Vagina (tissue), 2 donors: Measurements from ENCODE around the gene AFAP1. TPM values are rescaled to one million over a fixed set of nuclear protein-coding genes. Genes with fewer than 3 reads are reported as not detected.
"Not testable (repeated sequence)": the region's sequence is repeated elsewhere in the genome, so short reads cannot be mapped to it uniquely, and the experiment has no call there.

Experiments used
- DNase-seq, 2 donors: peaks; one replicate each; pipeline ENCODE4 v3.0.0-alpha.2; 2017; ENCODE audit errors: extremely low spot score in 2 of 2
- H3K27ac ChIP-seq: fragments of 200-600 bp; sonication (generic); one replicate; pipeline ENCODE4 v1.5.1; 2019
- H3K27me3 ChIP-seq: fragments of 200-600 bp; sonication (generic); one replicate; pipeline ENCODE4 v1.5.1; 2019
- H3K36me3 ChIP-seq, 2 donors: fragments of 200-600 bp; sonication (generic); one replicate each; pipeline ENCODE4 v1.5.1; 2017 to 2019
- H3K4me1 ChIP-seq: fragments of 200-600 bp; sonication (generic); one replicate; pipeline ENCODE4 v1.5.1; 2019
- H3K4me3 ChIP-seq, 2 donors: fragments of 200-600 bp; sonication (generic); 1 replicate in 1 of 2; 2 replicates in 1 of 2; pipeline ENCODE4 v1.5.1; 2016 to 2019
- H3K9me3 ChIP-seq: fragments of 200-600 bp; sonication (generic); one replicate; pipeline ENCODE4 v1.5.1; 2019
- POLR2A ChIP-seq, 2 donors: fragments of 450-650 bp; IDR thresholded peaks; one replicate each; pipeline ENCODE4 v1.6.1; 2017; ENCODE audit warnings: antibody characterized with exemption in 2 of 2, mild to moderate bottlenecking in 2 of 2, moderate library complexity in 2 of 2
- POLR2AphosphoS5 ChIP-seq, 2 donors: sonication (generic); formaldehyde crosslinking; IDR thresholded peaks; one replicate each; pipeline ENCODE4 v1.9.0; 2017; ENCODE audit warnings: antibody characterized with exemption in 2 of 2, mild to moderate bottlenecking in 2 of 2, low read depth in 1 of 2; ENCODE audit not compliant: insufficient read depth in 1 of 2
- intact Hi-C: fragments of 100-400 bp; cut with DNase I; formaldehyde crosslinking; loops from one replicate; pipeline ENCODE4 v1.15.1; 2023
- total RNA-seq: library from RNA; depleted of rRNA; stranded (reverse); fragments of >200 nt; gene quantifications from one replicate; pipeline ENCODE4 v1.2.3, GENCODE V29; 2016
- TF ChIP-seq, protein P1 (sequence below), 3 experiments: fragments of 450-650 bp in 2 of 3; fragments of 200-600 bp in 1 of 3; sonication (generic) in 1 of 3; IDR thresholded peaks; one replicate each; pipeline ENCODE4 v1.5.1; 2017 to 2019; ENCODE audit warnings: antibody characterized with exemption in 3 of 3, mild to moderate bottlenecking in 2 of 3, moderate library complexity in 2 of 3

AFAP1 gene
- total RNA-seq, 1 donor from 2014 or later: 20.4 TPM

DNA sequence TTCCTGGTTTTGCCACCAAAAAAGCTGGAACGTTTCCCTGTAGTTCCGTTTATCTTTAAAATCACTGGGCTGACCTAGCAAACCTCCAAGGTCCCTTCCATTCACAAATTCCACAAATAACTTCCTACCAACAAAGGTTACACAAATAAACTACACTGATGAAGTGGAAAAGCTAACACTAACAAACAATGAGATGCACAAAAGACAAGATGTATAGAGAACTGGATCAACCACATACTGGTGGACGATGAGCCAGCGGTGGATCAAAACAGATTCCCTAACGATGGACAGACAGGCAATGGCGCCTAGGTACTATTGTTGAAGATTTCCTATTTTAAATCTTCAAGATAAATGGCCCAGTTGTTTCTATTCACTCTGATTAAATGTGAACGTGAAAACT is 15.5 kb downstream of the AFAP1 start:
- H3K4me1 ChIP-seq: peaks cover 19% of the 10 kb centered on the region
- no peak overlapping the region for H3K27ac ChIP-seq
- no peaks in the 10 kb centered on the region for H3K36me3 ChIP-seq
- H3K9me3 ChIP-seq: no peaks in the 10 kb centered on the region
- no peak overlapping the region for H3K4me3 ChIP-seq
- TF ChIP-seq, protein P1, sequence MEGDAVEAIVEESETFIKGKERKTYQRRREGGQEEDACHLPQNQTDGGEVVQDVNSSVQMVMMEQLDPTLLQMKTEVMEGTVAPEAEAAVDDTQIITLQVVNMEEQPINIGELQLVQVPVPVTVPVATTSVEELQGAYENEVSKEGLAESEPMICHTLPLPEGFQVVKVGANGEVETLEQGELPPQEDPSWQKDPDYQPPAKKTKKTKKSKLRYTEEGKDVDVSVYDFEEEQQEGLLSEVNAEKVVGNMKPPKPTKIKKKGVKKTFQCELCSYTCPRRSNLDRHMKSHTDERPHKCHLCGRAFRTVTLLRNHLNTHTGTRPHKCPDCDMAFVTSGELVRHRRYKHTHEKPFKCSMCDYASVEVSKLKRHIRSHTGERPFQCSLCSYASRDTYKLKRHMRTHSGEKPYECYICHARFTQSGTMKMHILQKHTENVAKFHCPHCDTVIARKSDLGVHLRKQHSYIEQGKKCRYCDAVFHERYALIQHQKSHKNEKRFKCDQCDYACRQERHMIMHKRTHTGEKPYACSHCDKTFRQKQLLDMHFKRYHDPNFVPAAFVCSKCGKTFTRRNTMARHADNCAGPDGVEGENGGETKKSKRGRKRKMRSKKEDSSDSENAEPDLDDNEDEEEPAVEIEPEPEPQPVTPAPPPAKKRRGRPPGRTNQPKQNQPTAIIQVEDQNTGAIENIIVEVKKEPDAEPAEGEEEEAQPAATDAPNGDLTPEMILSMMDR (IDR thresholded peaks at IDR 0.05): no peak
- TF ChIP-seq POLR2AphosphoS5 (IDR thresholded peaks at IDR 0.05; ENCODE audit: insufficient read depth in 1 of 2, low read depth in 1 of 2): no peak
- H3K27me3 ChIP-seq: no peaks in the 10 kb centered on the region
- DNase-seq: no peak
- intact Hi-C loops: loop anchor here (10.0 kb wide), 1 partner anchor 59 kb away; no protein-coding TSS in a partner anchor

DNA sequence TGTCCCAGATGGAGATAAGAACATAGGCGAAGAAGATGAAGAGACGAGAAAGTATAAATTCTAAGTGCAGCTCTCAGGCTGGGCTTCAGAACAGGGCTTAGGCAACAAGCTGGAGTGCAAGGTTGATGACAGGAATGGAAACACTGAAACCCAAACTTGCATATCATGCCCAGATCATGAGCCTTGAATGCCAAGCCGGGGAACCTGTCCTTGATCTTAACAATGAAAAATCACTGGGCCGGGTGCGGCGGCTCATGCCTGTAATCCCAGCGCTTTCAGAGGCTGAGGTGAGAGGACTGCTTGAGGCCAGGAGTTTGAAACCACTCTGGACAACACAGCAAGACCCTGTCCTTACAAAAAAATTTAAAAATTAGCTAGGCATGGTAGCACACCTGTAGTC is 17.2 kb downstream of the AFAP1 start:
- H3K9me3 ChIP-seq: no peaks in the 10 kb centered on the region
- DNase-seq: no peak
- TF ChIP-seq POLR2A (IDR thresholded peaks at IDR 0.05) (no peak), POLR2AphosphoS5 (IDR thresholded peaks at IDR 0.05; ENCODE audit: insufficient read depth in 1 of 2, low read depth in 1 of 2) (no peak)
- TF ChIP-seq, protein P1 (IDR thresholded peaks at IDR 0.05): no peak
- no peak overlapping the region for H3K27ac ChIP-seq
- intact Hi-C loops: loop anchor here (10.0 kb wide), 1 partner anchor 58 kb away; no protein-coding TSS in a partner anchor
- H3K4me3 ChIP-seq: no peak overlapping the region
- H3K4me1 ChIP-seq: peaks cover 21% of the 10 kb centered on the region
- H3K27me3 ChIP-seq: no peaks in the 10 kb centered on the region
- H3K36me3 ChIP-seq: no peaks in the 10 kb centered on the region

GRCh38 chr4:7918981-7919380 is 20.7 kb downstream of the AFAP1 start:
- intact Hi-C loops: no loop called here
- H3K9me3 ChIP-seq: no peaks in the 10 kb centered on the region
- H3K4me1 ChIP-seq: peaks cover 14% of the 10 kb centered on the region
- TF ChIP-seq POLR2A (IDR thresholded peaks at IDR 0.05) (no peak), POLR2AphosphoS5 (IDR thresholded peaks at IDR 0.05; ENCODE audit: insufficient read depth in 1 of 2, low read depth in 1 of 2) (no peak)
- H3K36me3 ChIP-seq: no peaks in the 10 kb centered on the region
- no peak overlapping the region for H3K27ac ChIP-seq
- no peaks in the 10 kb centered on the region for H3K27me3 ChIP-seq
- no peak for DNase-seq
- H3K4me3 ChIP-seq: no peak overlapping the region

GRCh38 chr4:7918187-7918586 is 21.5 kb downstream of the AFAP1 start:
- intact Hi-C loops, H3K27me3 ChIP-seq, H3K36me3 ChIP-seq, H3K4me3 ChIP-seq, DNase-seq, H3K27ac ChIP-seq, H3K9me3 ChIP-seq: not testable (repeated sequence)
- peaks cover 12% of the 10 kb centered on the region for H3K4me1 ChIP-seq

GRCh38 chr4:7917669-7918068 is 22.0 kb downstream of the AFAP1 start:
- no peak overlapping the region for H3K27ac ChIP-seq
- H3K9me3 ChIP-seq: no peaks in the 10 kb centered on the region
- DNase-seq: no peak
- no peaks in the 10 kb centered on the region for H3K27me3 ChIP-seq
- peaks cover 14% of the 10 kb centered on the region for H3K4me1 ChIP-seq
- intact Hi-C loops: no loop called here
- no peaks in the 10 kb centered on the region for H3K36me3 ChIP-seq
- TF ChIP-seq, protein P1 (IDR thresholded peaks at IDR 0.05): no peak
- TF ChIP-seq POLR2A (IDR thresholded peaks at IDR 0.05): no peak
- TF ChIP-seq POLR2AphosphoS5 (IDR thresholded peaks at IDR 0.05; ENCODE audit: insufficient read depth in 1 of 2, low read depth in 1 of 2): no peak
- no peak overlapping the region for H3K4me3 ChIP-seq

- no peak for TF ChIP-seq POLR2AphosphoS5 (IDR thresholded peaks at IDR 0.05; ENCODE audit: insufficient read depth in 1 of 2, low read depth in 1 of 2)
- no peak for TF ChIP-seq POLR2A (IDR thresholded peaks at IDR 0.05)
- TF ChIP-seq, protein P1 (IDR thresholded peaks at IDR 0.05): no peak
- Histone ChIP-seq H3K9me3 (no peaks in the 10 kb centered on the region), H3K4me3 (no peak overlapping the region), H3K4me1 (peaks cover 32% of the 10 kb centered on the region), H3K36me3 (no peaks in the 10 kb centered on the region), H3K27me3 (no peaks in the 10 kb centered on the region), H3K27ac (no peak overlapping the region)
- intact Hi-C loops: no loop called here
- no peak for DNase-seq
Measured at GRCh38 chr4:7915875-7916242, 23.8 kb downstream of the AFAP1 start.
